ENCODE results near the gene NACA2. TPM values are rescaled to one million over a fixed set of nuclear protein-coding genes. Genes with fewer than 3 reads are reported as not detected.

Gene NACA2
- total RNA-seq, 1 donor from 2014 or later = not detected

DNA sequence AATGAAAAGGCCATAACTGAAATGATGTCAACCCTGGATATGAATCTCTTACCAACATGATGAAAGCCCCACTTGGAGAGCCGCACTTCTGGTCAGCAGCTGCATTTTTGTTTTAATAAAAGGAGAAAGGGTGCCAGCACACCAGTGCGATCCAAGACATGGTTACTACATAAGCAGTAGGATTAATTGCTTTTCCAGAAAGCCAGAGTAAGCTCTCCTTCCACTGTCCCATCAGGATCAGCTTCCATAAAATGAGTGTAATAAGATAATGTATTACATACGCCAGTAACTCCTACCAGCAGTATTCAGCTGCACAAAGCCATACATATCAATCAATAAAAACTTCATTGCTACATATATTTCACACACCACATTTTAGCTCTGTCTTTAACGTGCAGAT is 26.3 kb upstream of the NACA2 start:
- H3K27me3 Mint-ChIP-seq (ENCODE audit: low read depth) = no peaks in the 10 kb centered on the region
- H3K9me3 Mint-ChIP-seq = peaks cover 13% of the 10 kb centered on the region
- H3K36me3 Mint-ChIP-seq (ENCODE audit: low read depth) = peaks cover 12% of the 10 kb centered on the region
- DNase-seq (ENCODE audit: low read depth, low spot score) = no peak
- no peak overlapping the region for H3K4me3 Mint-ChIP-seq
- TF ChIP-seq, protein P1, sequence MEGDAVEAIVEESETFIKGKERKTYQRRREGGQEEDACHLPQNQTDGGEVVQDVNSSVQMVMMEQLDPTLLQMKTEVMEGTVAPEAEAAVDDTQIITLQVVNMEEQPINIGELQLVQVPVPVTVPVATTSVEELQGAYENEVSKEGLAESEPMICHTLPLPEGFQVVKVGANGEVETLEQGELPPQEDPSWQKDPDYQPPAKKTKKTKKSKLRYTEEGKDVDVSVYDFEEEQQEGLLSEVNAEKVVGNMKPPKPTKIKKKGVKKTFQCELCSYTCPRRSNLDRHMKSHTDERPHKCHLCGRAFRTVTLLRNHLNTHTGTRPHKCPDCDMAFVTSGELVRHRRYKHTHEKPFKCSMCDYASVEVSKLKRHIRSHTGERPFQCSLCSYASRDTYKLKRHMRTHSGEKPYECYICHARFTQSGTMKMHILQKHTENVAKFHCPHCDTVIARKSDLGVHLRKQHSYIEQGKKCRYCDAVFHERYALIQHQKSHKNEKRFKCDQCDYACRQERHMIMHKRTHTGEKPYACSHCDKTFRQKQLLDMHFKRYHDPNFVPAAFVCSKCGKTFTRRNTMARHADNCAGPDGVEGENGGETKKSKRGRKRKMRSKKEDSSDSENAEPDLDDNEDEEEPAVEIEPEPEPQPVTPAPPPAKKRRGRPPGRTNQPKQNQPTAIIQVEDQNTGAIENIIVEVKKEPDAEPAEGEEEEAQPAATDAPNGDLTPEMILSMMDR (conservative IDR thresholded peaks at IDR 0.05) = no peak
- no peak overlapping the region for H3K27ac Mint-ChIP-seq (ENCODE audit: unreplicated experiment)
- H3K4me1 Mint-ChIP-seq = peaks cover 5% of the 10 kb centered on the region

DNA sequence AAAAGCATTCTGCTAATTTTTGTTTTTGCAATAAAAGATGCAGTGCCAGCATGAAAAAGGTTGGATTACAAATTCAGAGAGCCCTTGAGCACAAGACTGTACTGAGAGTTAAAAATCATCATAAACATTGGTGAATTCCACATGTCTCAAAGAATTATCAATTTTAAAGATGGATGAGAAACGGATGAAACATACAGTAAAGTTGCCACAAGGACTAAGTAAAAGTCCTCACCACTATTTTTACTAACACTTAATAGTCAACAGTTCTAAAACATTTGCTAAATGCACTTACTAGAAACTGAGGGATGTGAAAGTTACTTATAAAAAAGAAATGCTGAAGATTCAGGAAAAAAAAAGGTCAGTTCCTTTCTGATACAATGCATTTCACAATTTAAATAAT is 25.8 kb upstream of the NACA2 start:
- peaks cover 9% of the 10 kb centered on the region for H3K36me3 Mint-ChIP-seq (ENCODE audit: low read depth)

DNA sequence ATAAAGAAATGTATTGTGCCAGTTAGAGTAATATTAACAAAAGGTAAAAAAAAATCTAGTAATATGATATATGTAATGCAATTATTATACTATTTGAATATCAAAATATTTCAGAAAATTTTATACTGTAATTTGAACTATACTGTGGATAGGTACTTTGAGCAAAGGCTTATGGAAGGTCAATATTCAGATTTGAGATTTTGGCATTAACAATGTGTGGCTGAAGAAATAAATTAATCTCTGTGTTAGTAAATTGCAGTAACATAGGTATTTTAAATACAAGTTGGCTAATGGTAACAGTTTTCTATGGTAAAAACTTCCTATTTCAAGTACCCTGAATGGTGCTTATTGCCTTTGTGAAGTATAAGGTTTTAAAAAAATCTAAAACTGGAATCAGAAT is 23.2 kb upstream of the NACA2 start:
- TF ChIP-seq, protein P1 (conservative IDR thresholded peaks at IDR 0.05) = no peak
- no peaks in the 10 kb centered on the region for H3K27me3 Mint-ChIP-seq (ENCODE audit: low read depth)
- peaks cover 6% of the 10 kb centered on the region for H3K36me3 Mint-ChIP-seq (ENCODE audit: low read depth)
- H3K9me3 Mint-ChIP-seq = peaks cover 3% of the 10 kb centered on the region
- DNase-seq (ENCODE audit: low read depth, low spot score) = no peak
- H3K4me3 Mint-ChIP-seq = no peak overlapping the region
- H3K27ac Mint-ChIP-seq (ENCODE audit: unreplicated experiment) = no peak overlapping the region
- peaks cover 5% of the 10 kb centered on the region for H3K4me1 Mint-ChIP-seq

More for the DNA sequence above, 25.8 kb upstream of the NACA2 start:
- H3K4me3 Mint-ChIP-seq = no peak overlapping the region
- H3K4me1 Mint-ChIP-seq = peaks cover 5% of the 10 kb centered on the region
- H3K27me3 Mint-ChIP-seq (ENCODE audit: low read depth) = no peaks in the 10 kb centered on the region
- TF ChIP-seq, protein P1 (conservative IDR thresholded peaks at IDR 0.05) = no peak
- peaks cover 11% of the 10 kb centered on the region for H3K9me3 Mint-ChIP-seq
- H3K27ac Mint-ChIP-seq (ENCODE audit: unreplicated experiment) = no peak overlapping the region
- DNase-seq (ENCODE audit: low read depth, low spot score) = no peak

DNA sequence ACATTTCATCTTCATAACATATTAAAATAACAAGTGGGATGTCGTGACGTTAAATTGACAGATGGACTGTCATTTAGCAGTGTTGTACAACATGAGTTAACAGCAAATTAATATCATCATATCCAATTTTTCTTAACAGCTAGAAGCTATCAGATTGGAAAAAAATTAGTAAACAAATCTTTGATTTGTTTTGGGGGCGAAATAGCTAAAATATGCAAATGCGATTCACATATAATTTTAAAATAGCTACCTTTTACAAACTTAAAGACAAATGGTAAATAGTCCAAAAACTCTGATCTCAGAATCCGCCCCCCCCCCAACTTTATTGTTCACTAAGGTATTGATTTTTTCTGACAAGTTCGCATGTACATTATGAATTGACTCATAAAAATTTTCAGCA is 20.3 kb upstream of the NACA2 start:
- Mint-ChIP-seq H3K4me1 (peaks cover 5% of the 10 kb centered on the region), H3K27ac (ENCODE audit: unreplicated experiment) (no peak overlapping the region), H3K9me3 (no peaks in the 10 kb centered on the region), H3K36me3 (ENCODE audit: low read depth) (no peaks in the 10 kb centered on the region), H3K4me3 (no peak overlapping the region), H3K27me3 (ENCODE audit: low read depth) (no peaks in the 10 kb centered on the region)
- TF ChIP-seq, protein P1 (conservative IDR thresholded peaks at IDR 0.05) = no peak
- no peak for DNase-seq (ENCODE audit: low read depth, low spot score)

DNA sequence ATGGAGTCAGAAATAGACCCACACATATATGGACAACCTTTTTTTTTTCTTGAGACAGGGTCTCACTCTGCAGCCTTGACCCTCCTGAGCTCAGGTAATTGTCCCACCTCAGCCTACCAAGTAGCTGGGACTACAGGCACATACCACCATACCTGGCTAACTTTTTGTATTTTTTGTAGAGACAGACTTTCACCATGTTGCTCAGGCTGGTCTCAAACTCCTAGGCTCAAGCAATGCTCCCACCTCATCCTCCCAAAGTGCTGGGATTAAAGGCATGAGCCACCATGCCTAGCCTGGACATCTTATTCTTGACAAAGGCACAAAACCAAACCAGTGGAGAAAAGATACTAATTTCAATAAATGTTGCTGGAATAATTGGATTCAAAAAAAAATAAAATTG is 14.7 kb upstream of the NACA2 start:
- H3K4me3 Mint-ChIP-seq = no peak overlapping the region
- H3K27me3 Mint-ChIP-seq (ENCODE audit: low read depth) = no peaks in the 10 kb centered on the region
- TF ChIP-seq, protein P1 (conservative IDR thresholded peaks at IDR 0.05) = no peak
- H3K36me3 Mint-ChIP-seq (ENCODE audit: low read depth) = no peaks in the 10 kb centered on the region
- H3K9me3 Mint-ChIP-seq = no peaks in the 10 kb centered on the region
- no peak for DNase-seq (ENCODE audit: low read depth, low spot score)
- no peak overlapping the region for H3K27ac Mint-ChIP-seq (ENCODE audit: unreplicated experiment)
- H3K4me1 Mint-ChIP-seq = no peaks in the 10 kb centered on the region

DNA sequence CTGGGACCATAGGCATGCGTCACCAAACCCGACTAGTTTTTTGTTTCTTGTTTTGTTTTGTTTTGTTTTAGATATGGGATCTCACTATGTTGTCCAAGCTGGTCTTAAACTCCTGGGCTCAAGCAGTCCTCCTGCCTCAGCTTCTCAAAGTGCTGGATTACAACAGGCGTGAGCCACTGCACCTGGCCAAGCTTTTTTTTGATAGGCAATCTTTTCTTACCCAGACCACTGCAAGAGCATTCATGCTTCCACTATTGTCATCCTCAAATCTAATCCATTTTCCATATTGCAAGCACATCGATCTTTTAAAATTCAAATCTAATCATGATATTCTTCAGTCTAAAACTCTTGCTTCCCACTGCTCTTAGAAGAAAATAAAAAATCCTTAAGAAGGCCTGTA is 10.3 kb upstream of the NACA2 start:
- Mint-ChIP-seq H3K27ac (ENCODE audit: unreplicated experiment) (no peak overlapping the region), H3K9me3 (no peaks in the 10 kb centered on the region), H3K4me1 (no peaks in the 10 kb centered on the region), H3K27me3 (ENCODE audit: low read depth) (peaks cover 4% of the 10 kb centered on the region), H3K36me3 (ENCODE audit: low read depth) (no peaks in the 10 kb centered on the region), H3K4me3 (no peak overlapping the region)
- no peak for DNase-seq (ENCODE audit: low read depth, low spot score)
- TF ChIP-seq, protein P1 (conservative IDR thresholded peaks at IDR 0.05) = no peak
